ENCODE measurements around the gene KLF18. TPM values are rescaled to one million over a fixed set of nuclear protein-coding genes. Genes with fewer than 3 reads are reported as not detected.

KLF18 gene
- total and polyA plus RNA-seq, 12 donors, result not detected

GRCh38 chr1:44161546-44161945 lies 20.1 kb upstream of the KLF18 start:
- Histone ChIP-seq H3K4me1 (replicated peaks in 1 of 2) (no peaks in the 10 kb centered on the region), H3K9me3 (replicated peaks in 1 of 3) (no peaks in the 10 kb centered on the region), H3K4me3 (no peak overlapping the region), H3K36me3 (replicated peaks in 1 of 2) (no peaks in the 10 kb centered on the region), H3K27me3 (no peaks in the 10 kb centered on the region), H3K27ac (no peak overlapping the region)
- no peak for DNase-seq
- intact Hi-C loops (cut with DNase I), result no loop called here
- TF ChIP-seq POLR2A (IDR thresholded peaks at IDR 0.05) (no peak), CTCF (IDR thresholded peaks at IDR 0.05) (no peak)

GRCh38 chr1:44158871-44159270 lies 17.4 kb upstream of the KLF18 start:
- Histone ChIP-seq H3K4me1 (replicated peaks in 1 of 2) (no peaks in the 10 kb centered on the region), H3K9me3 (replicated peaks in 1 of 3) (no peaks in the 10 kb centered on the region), H3K4me3 (no peak overlapping the region), H3K27ac (no peak overlapping the region), H3K27me3 (no peaks in the 10 kb centered on the region), H3K36me3 (replicated peaks in 1 of 2) (no peaks in the 10 kb centered on the region)
- intact Hi-C loops (cut with DNase I), result no loop called here
- no peak for DNase-seq
- TF ChIP-seq CTCF (IDR thresholded peaks at IDR 0.05) (no peak), POLR2A (IDR thresholded peaks at IDR 0.05) (no peak)

GRCh38 chr1:44157903-44158302 lies 16.5 kb upstream of the KLF18 start:
- Histone ChIP-seq H3K4me3 (no peak overlapping the region), H3K27ac (no peak overlapping the region), H3K4me1 (replicated peaks in 1 of 2) (no peaks in the 10 kb centered on the region), H3K36me3 (replicated peaks in 1 of 2) (no peaks in the 10 kb centered on the region), H3K27me3 (no peaks in the 10 kb centered on the region), H3K9me3 (replicated peaks in 1 of 3) (no peaks in the 10 kb centered on the region)
- WGBS, 4 donors, result 90 to 97% (median 91%) methylated on average over 1 of the region's 1 CpG
- intact Hi-C loops (cut with DNase I), result no loop called here
- no peak for TF ChIP-seq POLR2A (IDR thresholded peaks at IDR 0.05)
- no peak for TF ChIP-seq CTCF (IDR thresholded peaks at IDR 0.05)
- no peak for DNase-seq

GRCh38 chr1:44154049-44154448 lies 12.6 kb upstream of the KLF18 start:
- Histone ChIP-seq H3K9me3 (replicated peaks in 1 of 3) (no peaks in the 10 kb centered on the region), H3K36me3 (replicated peaks in 1 of 2) (no peaks in the 10 kb centered on the region), H3K27ac (no peak overlapping the region), H3K4me1 (replicated peaks in 1 of 2) (no peaks in the 10 kb centered on the region), H3K4me3 (no peak overlapping the region), H3K27me3 (no peaks in the 10 kb centered on the region)
- intact Hi-C loops (cut with DNase I), result no loop called here
- no peak for TF ChIP-seq POLR2A (IDR thresholded peaks at IDR 0.05)
- no peak for TF ChIP-seq CTCF (IDR thresholded peaks at IDR 0.05)
- 83 to 95% (median 86%) methylated on average over 3 of the region's 3 CpGs for WGBS, 4 donors
- no peak for DNase-seq
